Measurements from ENCODE around the gene CCDC148.

The CCDC148 gene

GRCh38 chr2:158124896-158125295, 331.7 kb downstream of the CCDC148 start:
- DNase-seq (ENCODE audit: low read depth in 2 of 2): no peak

Data from stimulated activated CD8-positive, alpha-beta memory T cell treated with anti-CD3 and anti-CD28 coated beads, Interleukin-15, amount 100 ng/mL, for 4 hours (primary cell).